Measurements from ENCODE around the gene SLC16A1.
"Not testable (repeated sequence)": the region's sequence is repeated elsewhere in the genome, so short reads cannot be mapped to it uniquely, and the experiment has no call there.

The SLC16A1 gene

DNA sequence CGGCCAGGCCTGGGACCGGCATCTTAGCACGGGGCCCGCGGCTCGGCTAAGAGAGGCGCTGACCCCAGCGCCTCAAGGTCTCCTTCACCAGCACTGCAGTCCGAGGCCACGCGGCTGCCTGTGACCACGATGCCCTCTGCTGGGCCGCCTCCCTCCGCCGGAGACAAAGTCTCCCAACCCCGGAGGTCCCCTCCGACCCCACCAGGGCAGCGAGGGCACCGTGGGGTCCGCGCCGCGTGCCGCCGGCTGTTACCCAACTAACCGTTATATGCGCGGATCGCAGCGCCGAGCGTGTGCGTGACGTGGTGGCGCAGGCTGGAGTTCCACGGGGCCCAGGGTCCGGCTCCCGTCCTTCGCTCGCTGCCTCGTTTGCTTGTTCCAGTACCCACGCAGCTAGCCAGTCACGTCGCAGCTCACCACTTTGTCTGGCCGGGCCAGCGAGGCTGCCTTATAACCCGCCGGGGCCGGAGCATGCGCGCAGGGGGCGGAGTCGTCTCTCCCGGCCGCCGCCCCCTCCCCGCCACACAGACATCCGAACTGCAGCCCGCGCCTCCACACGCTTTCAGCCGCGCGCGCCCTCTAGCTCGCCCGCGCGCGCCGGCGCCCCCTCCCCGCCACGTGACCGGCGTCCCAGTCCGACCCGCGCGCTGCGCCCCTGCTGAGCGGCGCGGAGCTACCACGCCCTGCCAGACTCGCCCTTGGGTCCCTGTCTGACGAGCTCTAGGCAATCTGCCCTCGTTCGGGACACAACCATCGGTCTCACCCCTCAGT is at the start of gene SLC16A1:
Gene SLC16A1 (minus strand): TSS at position 424 of the 771 bp plus-strand sequence. CDS start 26,888 bp downstream, outside the sequence.
- peak; percentile 94 for DNase-seq

DNA sequence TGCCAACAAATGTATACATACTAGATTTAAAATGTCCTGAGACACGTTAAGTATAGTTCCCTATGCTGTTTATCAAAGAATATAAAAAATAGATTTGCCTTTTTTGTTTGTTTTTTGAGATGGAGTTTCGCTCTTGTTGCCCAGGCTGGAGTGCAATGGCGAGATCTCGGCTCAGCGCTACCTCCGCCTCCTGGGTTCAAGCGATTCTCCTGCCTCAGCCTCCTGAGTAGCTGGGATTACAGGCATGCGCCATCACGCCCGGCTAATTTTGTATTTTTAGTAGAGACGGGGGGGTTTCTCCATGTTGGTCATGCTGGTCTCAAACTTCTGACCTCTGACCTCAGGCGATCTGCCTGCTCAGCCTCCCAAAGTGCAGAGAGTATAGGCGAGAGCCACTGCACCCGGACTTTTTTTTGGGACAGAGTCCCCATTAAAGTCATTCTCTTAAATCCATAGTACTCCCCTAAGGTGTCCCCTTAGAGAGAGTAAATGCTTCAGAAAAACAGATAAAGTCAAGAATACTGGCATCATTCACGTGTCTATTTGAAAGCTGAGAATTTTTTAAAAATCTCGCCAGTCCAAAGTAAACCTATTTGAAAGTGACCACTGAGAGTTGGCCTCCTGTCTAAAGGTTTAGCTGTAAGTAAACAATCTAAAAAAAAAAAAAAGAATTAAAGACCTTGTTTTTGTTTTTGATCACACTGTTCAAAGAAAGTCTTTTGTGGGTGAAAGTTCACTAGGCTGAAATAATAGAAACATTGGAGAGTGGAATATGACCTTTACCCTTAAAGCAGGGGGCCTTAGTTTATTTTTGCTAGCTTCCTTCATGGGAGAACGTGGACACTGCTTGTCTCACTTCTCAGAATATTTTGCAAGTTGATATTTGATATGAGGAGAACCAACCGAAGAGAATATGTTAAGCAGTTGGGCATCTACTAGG is 48.0 kb upstream of the SLC16A1 start:
- DNase-seq: no peak

DNA sequence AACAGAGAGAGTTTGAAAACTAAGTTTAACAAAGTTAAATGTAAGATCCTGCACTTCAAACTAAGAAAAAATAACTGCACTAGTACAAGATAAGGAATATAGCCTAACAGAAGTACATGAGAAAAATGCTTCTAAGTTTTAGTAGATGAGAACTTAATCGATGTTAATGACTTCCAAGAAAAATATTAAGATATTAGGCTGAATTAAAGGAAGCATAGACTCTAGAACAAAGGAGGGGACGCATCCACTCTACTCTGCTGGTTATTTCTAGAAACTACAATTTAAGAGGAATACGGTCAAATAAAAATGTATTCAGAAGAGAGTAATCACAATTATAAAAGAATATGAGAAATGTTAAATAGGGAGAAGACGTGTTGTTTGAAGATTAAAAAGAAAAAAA is 46.3 kb upstream of the SLC16A1 start:
- DNase-seq: no peak

DNA sequence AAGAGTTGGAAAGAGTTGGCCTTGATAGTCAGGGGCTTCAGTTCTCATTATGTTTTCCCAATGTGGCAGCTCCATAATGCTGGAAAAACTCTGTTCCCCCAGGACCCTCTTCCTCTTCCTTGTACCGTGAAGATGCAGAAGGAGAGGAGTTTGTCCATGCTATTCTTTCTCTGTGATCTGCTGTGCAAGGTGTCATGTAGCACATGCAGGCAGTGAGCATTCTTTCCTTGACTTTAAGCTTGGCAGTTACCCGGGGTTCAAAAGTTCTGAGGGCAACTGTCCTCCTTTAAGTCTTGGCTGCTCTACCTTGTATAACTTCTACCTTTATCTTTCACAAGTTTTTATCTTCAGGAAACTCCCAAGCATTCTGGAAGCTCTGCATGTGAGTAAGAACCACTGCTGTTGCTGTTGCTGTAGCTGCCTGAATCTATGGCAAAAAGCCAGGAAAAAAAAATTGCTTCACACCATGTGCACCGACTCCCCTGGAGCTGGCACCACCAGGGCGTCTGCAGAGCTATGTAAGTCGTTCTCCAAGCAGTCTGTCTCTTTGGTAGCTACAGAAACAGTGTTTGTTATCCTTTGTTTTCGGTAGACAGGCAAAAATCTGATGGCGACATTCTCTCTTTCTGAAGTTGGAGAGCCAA is 42.7 kb upstream of the SLC16A1 start:
- DNase-seq: no peak

DNA sequence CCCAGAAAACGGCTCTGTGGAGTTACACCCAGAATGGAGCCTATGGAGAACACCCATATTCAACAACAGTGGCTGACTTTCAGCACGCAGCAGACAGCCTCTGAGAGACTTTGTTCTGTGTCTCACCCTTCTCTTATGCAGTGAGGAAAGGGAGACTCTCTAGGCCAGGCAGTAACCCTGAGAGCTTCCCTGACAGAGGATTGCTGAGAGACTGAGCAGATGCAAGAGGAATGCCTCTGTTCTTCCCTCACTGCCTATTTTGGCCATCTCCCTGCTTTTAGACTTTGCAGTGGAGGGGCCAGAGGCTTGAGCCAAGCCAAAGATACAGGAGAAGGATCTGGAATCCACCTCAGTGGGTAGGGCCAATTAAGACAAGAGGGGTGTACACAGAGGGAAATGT is 41.8 kb upstream of the SLC16A1 start:
- no peak for DNase-seq

DNA sequence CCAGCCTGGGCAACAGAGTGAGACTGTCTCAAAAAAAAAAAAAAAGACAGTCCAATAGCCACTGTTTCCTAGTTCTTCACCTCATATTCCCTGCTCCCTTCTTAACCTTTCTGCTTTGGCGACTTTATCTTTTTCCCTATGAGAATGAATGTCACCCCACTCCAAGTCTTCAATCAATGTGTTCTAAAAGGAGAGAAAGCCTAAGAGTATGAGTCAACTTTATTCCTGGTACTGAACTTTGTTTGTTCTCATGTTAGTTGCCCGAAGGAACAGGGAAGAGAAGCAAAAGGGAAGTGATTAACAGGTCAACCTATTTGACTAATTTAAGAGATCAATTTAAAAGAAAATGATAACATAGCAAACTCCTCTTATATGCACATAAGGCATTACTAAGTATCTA is 39.9 kb upstream of the SLC16A1 start:
- DNase-seq: no peak

- not testable (repeated sequence) for DNase-seq
Observed at GRCh38 chr1:112995021-112995420, 39.0 kb upstream of the SLC16A1 start.

DNA sequence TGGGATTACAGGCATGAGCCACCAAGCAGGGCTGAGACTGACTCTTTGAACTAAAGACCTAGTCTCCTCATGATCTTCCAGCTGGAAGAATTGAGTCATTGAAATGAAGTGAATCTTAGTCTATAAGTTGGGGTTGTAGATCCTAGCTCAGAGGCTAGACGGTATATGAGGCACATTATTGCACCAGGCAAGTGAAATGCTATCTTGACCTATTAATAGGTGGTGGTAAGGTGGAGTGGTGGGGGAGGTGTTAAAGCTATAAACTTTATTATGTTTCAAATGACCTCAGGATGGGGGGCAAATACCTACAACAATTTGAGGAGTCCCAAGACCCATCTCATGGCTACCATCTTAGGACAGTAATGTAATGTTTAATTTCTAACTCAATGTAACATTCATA is 36.8 kb upstream of the SLC16A1 start:
- no peak for DNase-seq

DNA sequence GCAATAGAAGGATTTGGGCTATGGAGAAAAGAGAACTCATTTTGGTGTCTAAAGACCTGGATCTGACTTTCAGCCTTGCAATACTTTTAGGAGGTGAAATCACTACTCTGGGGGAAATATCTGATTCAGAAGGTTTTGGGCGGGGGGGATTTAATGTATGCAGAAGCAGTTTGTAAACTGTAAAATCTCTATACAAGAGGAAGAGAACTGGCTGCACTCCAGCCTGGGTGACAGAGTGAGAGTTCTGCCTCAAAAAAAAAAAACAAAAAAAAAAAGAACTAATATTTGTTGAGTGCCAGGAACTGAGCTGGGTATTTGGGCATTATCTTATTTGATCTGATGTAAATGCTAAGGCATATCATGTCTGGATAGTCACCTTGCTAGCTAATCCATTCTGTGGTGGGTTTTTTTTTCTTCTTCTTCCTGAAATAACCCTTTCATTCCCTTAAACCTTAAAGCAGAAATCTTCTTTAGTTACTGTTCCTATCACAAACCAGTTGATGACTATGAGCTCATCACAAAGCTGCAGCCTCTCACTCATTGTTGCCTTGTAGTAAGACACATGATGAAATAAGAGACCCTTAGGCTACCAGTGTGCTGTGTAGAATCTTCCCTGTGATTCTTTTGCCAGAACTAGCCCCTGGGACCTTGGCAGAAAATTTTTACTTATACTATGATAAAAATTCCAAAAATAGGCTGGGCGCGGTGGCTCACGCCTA is 35.6 kb upstream of the SLC16A1 start:
- DNase-seq: no peak

DNA sequence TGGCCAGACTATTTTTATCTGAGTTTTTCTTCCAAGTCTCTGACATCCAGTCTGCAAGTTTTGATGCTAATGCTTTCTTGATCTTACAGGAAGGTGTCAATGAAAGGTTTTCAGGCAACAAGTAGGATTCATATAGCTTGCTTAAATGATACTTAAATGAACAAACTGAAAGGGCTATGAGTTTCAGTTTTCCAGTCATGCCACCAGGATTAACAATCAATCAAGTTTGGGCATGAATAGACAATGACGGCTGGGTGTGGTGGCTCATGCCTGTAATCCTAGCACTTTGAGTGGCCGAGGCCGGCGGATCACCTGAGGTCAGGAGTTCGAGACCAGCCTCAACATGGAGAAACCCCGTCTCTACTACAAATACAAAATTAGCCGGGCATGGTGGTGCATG is 34.3 kb upstream of the SLC16A1 start:
- DNase-seq: no peak

GRCh38 chr1:112988367-112988766 is 32.4 kb upstream of the SLC16A1 start:
- no peak for DNase-seq

DNA sequence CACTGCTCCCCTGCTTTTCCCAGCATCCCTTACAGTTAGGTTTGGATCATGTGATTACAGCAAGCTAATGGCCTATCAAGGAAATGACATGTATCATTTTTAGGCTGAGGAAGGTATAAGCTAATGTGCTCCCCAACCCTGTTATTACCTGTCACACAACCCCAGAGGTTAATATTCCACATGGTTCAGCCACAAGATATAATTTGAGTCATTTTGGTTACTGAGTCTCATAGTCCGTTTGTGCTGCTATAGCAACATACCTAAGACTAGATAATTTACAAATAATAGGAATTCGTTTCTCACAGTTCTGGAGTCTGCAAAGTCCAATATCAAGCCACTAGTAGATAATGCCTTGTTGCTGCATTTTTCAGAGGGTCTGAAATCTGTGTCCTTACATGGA is 29.1 kb upstream of the SLC16A1 start:
- DNase-seq: no peak

DNA sequence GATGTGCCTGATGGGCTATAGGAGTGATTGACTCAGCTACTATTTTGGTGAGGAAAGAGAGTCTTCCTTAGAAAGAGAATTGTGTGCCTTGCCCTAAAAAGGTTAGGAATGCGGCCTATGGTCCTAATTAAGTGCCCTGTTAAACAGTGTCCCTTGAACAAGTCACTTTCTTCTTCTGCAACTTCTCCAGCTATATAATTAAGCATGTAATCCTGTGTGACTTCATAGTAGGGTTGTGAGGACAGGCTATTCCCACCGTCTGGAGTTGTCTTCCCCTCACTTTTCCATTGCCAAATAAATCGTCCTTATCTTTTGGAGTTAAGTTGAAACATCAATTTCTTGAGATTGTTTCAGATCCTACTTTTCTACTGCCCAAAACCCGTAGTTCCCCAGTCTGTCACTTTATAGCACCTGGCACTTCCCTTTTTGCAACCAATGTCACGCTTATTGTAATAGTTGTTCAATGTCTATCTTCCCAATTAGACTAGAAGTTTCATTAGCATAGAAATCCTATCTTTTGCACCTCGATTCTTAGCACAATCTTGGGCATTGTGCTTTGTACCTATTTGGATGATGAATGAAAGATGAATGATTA is 27.6 kb upstream of the SLC16A1 start:
- no peak for DNase-seq

DNA sequence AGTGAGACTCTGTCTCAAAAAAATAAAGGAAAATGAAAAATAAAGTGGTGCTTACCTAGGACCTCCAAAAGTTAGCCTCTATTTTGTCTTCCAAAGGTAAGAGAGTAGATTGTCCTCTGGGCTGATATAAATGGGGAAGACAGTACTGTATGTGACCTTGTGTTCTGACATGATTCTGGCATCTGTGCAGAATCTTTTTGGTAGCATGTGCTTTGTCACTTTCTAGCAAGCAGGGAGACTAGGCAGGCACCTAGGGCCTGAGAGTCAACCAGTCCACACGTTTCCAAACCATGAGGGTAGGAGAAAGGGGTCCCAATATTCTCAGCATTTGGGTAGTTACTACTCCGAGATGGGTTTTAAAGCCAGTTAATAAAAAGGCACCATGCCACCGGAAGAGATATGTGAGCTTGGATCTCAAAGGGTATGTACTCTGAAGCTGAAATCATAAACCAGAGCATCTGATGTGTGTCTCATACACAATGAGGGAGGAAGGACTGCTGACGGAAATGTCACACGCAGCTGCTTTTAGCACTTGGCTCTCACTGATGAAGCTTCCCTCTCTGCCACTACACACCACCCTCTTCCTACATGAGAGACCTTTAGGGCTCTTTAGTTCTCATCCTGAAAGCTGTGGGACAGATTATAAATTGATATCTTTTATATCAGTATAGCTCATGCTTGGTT is 27.0 kb upstream of the SLC16A1 start:
- no peak for DNase-seq

GRCh38 chr1:112982328-112982727 is 26.3 kb upstream of the SLC16A1 start:
- no peak for DNase-seq

DNA sequence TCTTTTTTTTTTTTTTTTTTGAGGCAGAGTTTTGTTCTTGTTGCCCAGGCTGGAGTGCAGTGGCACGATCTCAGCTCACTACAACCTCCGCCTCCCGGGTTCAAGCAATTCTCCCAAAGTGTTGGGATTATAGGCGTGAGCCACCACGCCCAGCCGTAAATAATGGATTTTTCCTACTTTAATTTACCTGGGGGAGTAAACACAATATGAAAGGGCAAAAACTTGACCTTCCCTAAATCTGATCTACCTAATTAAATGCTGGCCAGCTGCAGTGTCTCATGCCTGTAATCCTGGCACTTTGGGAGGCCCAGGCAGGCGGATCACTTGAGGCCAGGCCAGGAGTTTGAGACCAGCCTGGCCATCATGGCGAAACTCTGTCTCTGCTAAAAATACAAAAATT is 25.8 kb upstream of the SLC16A1 start:
- DNase-seq: not testable (repeated sequence)

DNA sequence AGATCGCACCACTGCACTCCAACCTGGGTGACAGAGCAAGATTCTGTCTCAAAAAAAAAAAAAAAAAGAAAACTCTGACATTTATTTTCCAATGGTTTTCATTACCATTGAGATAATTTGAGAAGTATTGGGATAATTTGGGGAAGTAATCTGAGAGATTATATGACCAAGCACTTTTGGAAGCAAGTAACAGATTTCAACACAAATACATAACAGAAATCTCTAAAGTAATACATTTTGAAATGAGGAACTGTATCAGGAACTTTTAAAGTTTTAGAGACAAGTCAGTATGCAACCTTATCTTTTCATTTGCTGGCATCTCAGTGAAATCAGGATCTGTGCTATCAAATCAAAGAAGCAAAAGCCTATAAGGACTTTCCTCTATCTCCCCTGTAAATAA is 25.4 kb upstream of the SLC16A1 start:
- DNase-seq: no peak

DNA sequence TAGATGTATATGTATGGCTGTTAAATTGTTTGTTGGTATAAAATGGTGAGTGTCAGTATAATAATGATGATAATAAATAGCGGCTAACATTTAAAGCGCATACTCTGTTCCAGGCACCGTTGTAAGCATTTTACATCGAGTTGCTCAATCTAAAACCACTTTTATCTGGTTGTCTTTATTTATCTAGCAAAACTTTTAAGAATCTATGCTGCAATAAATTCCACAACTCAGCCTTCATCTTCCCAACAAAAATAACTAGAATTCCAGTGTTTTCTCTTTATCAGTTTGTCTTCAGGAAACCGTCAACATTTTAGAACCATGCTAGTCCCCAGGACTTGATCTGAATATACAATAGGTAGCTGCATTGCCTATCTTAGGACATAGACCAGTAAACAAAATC is 19.3 kb upstream of the SLC16A1 start:
- no peak for DNase-seq

- DNase-seq: no peak
Observed at GRCh38 chr1:112974646-112975045, 18.6 kb upstream of the SLC16A1 start.

- DNase-seq: no peak
Observed at GRCh38 chr1:112973788-112974187, 17.8 kb upstream of the SLC16A1 start.

DNA sequence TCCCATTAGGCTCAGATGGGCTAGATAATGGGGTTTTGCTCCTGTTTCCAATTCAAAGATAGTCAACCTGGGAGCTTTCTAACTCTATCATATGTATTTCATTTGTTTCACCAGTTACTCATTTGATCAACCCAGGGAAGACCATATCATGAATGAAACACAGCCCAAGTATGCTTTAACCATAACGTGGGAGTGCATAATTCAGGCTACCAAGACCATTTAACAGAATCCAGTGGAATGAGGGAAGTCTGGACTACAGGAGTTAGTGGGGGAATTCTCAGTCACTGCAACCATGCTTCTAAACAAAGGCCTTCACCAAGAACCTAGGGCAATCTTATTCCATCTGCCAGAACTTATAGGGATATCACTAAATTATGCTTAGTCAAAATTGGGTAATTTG is 15.0 kb upstream of the SLC16A1 start:
- no peak for DNase-seq

DNA sequence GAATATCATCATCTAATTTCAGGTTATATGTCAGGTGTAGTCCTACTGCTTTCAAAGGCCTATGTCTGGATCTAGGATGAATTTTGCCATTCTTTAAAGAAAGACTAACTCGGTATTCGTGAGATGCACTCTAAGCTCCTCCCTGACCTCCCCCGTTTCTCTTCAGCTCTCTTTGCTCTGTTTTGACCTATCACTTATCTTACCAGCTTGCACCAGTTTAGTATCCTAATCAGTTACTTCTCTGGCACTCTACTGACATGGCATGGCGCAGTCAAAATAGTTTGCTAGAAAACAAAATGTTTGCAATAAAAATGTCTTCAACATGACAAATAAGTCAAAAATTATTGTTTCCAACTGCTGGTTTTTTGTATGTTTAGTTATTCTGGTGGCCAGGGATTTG is 8.4 kb upstream of the SLC16A1 start:
- no peak for DNase-seq

All from stimulated activated CD4-positive, alpha-beta T cell treated with anti-CD3 and anti-CD28 coated beads, Interleukin-4, amount 100 ng/mL, for 1 hour (primary cell).